WERI-Rb-1 (cell line): ENCODE measurements around the gene EFCAB6.

ENCODE experiments used
- DNase-seq: peaks from one replicate; pipeline ENCODE4 v3.0.0-alpha.2; 2020
- H3K27ac ChIP-seq: fragments of 250-450 bp; sonication (Bioruptor Pico); 2 replicates; pipeline ENCODE4 v1.5.1; 2020; ENCODE audit warnings: mild to moderate bottlenecking, moderate library complexity
- H3K27me3 ChIP-seq: fragments of 250-450 bp; sonication (Bioruptor Pico); 2 replicates; pipeline ENCODE4 v1.5.1; 2021; ENCODE audit warnings: mild to moderate bottlenecking, low read depth, moderate library complexity; ENCODE audit not compliant: insufficient read depth, severe bottlenecking
- H3K36me3 ChIP-seq: fragments of 250-450 bp; sonication (Bioruptor Pico); 2 replicates; pipeline ENCODE4 v1.5.1; 2020; ENCODE audit warnings: mild to moderate bottlenecking, moderate library complexity
- H3K4me3 ChIP-seq: 2 replicates; pipeline ENCODE4 v1.5.1; 2011; ENCODE audit warnings: low read depth, mild to moderate bottlenecking, control low read depth, low read length
- H3K9me3 ChIP-seq: fragments of 250-450 bp; sonication (Bioruptor Pico); 2 replicates; pipeline ENCODE4 v1.5.1; 2021; ENCODE audit warnings: mild to moderate bottlenecking, moderate library complexity; ENCODE audit not compliant: severe bottlenecking
- CTCF ChIP-seq: IDR thresholded peaks from 2 replicates; pipeline ENCODE4 v1.5.1; 2011; ENCODE audit warnings: low read depth, mild to moderate bottlenecking, control low read depth, inconsistent platforms, low read length

Gene EFCAB6

GRCh38 chr22:43844560-43845545 is 32.7 kb upstream of the EFCAB6 start:
- TF ChIP-seq CTCF: no peak
- Histone ChIP-seq H3K4me3 (no peak overlapping the region), H3K36me3 (peaks cover 25% of the 10 kb centered on the region), H3K27ac (no peak overlapping the region), H3K9me3 (no peaks in the 10 kb centered on the region), H3K27me3 (no peaks in the 10 kb centered on the region)
- DNase-seq: no peak

- Histone ChIP-seq H3K4me3 (no peak overlapping the region), H3K36me3 (peaks cover 32% of the 10 kb centered on the region), H3K27me3 (no peaks in the 10 kb centered on the region), H3K27ac (no peak overlapping the region), H3K9me3 (no peaks in the 10 kb centered on the region)
- no peak for DNase-seq
- no peak for TF ChIP-seq CTCF
These were observed 31.9 kb upstream of the EFCAB6 start for GRCh38 chr22:43843783-43844530.

- no peaks in the 10 kb centered on the region for H3K9me3 ChIP-seq
- no peak for DNase-seq
- H3K4me3 ChIP-seq: no peak overlapping the region
- H3K27me3 ChIP-seq: no peaks in the 10 kb centered on the region
- H3K36me3 ChIP-seq: peaks cover 44% of the 10 kb centered on the region
- no peak overlapping the region for H3K27ac ChIP-seq
- TF ChIP-seq CTCF: no peak
These were observed 29.6 kb upstream of the EFCAB6 start for GRCh38 chr22:43841742-43842141.

- no peak overlapping the region for H3K4me3 ChIP-seq
- no peaks in the 10 kb centered on the region for H3K27me3 ChIP-seq
- H3K27ac ChIP-seq: no peak overlapping the region
- DNase-seq: no peak
- H3K9me3 ChIP-seq: no peaks in the 10 kb centered on the region
- no peak for TF ChIP-seq CTCF
- peaks cover 43% of the 10 kb centered on the region for H3K36me3 ChIP-seq
These were observed 28.7 kb upstream of the EFCAB6 start for GRCh38 chr22:43840851-43841250.

GRCh38 chr22:43840431-43840830 is 28.3 kb upstream of the EFCAB6 start:
- no peak for TF ChIP-seq CTCF
- Histone ChIP-seq H3K27ac (no peak overlapping the region), H3K27me3 (no peaks in the 10 kb centered on the region), H3K9me3 (no peaks in the 10 kb centered on the region), H3K4me3 (no peak overlapping the region), H3K36me3 (peaks cover 46% of the 10 kb centered on the region)
- DNase-seq: no peak
